ENCODE measurements around the gene PIP4K2A.
"Not testable (repeated sequence)": the region's sequence is repeated elsewhere in the genome, so short reads cannot be mapped to it uniquely, and the experiment has no call there.

The PIP4K2A gene

DNA sequence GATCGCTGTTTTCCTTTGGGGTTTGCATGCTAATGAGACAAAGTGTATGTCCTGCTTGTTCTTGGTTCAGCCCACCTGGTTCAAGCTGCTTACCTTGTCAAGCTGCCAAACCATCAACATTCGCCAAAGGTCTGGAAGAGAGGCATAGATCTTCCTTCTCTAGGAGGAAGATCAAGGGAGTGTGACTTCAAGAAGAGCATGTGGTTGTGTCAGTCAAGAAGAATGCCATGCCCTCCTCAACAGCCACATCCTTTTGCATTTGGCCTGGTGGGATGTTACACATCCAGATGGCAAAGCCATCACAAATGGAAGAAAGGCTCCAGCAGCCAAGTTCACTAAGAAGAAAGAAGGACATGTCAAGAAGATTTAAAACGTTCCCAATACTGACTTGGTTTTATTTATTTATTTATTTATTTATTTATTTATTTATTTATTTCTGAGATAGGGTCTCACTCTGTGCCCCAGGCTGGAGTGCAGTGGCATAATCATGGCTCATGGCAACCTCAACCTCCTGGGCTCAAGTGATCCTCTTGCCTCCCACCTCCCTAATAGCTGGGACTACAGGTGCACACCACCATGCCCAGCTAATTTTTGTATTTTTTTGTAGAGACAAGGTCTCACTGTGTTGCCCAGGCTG is 5.1 kb upstream of the PIP4K2A start:
- no peak for DNase-seq (ENCODE audit: low read depth, low spot score)

DNA sequence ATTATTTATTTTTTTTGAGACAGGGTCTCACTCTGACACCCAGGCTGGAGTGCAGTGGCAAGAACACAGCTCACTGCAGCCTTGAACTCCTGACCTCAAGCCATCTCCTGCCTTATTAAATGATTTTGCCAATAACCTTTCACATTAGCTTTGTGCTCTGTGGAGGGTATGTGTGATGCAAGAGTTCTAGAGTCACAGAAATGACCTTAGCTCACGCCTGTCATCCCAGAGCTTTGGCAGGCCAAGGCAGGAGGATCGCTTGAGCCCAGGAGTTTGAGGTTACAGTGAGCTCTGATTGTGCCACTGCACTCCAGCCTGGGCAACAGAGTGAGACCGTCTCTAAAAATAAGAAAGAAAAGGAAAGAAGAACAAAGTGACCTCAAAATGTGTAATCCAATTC is 4.3 kb upstream of the PIP4K2A start:
- not testable (repeated sequence) for DNase-seq (ENCODE audit: low read depth, low spot score)

DNA sequence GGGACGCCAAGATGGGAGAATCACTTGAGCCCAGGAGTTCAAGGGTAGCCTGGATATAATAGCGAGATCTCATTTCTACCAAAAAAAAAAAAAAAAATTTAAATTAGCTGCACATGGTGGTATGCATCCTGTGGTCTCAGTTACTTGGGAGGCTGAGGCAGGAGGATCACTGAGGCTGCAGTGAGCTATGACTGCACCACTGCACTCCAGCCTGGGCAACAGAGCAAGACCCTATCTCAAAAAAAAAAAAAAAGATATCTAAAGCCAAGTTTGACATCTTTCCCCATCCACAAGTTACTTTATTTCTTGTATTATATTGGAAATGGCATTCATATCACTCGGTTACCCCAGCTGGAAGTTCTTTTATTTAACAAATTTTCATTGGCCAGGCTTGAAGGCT is 3.4 kb upstream of the PIP4K2A start:
- no peak for DNase-seq (ENCODE audit: low read depth, low spot score)

DNA sequence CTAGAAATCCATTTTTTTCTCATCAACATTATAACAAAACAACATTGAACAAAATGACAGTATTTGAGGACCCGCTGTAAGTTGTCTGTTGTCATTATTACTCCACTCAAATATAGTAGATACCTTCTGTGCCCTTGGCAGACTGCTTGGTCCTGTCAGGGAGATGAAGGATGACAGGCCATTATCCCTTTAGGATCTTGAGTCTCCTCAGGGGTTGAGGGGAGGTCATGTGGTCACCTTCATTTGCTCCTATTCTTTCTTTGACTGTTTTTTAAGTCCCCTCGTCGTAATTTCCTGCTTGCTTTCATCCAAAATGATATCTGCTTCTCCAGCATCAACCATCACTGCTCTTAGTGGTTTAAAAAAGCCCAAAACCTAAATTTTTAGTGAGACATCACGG is 2.6 kb upstream of the PIP4K2A start:
- DNase-seq (ENCODE audit: low read depth, low spot score): no peak

DNA sequence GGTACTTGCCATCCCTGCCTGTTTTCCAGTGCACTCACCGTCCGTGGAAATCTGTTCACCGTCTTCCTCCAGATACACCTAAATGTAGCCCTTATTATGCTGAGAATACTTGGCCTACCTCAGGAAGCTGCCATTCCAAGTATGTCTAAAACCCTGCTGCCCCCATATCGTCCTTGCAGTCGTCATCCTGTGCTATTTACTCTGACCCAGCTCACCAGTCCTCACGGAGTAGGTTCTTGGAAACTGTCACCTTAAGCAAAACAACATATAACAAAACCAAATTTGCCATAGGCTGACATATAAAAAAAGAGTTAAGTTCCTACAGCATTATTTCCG is 880 bp upstream of the PIP4K2A start:
- no peak for DNase-seq (ENCODE audit: low read depth, low spot score)

- no peak for DNase-seq (ENCODE audit: low read depth, low spot score)
Observed at GRCh38 chr10:22713853-22714478, 412 bp downstream of the PIP4K2A start.

DNA sequence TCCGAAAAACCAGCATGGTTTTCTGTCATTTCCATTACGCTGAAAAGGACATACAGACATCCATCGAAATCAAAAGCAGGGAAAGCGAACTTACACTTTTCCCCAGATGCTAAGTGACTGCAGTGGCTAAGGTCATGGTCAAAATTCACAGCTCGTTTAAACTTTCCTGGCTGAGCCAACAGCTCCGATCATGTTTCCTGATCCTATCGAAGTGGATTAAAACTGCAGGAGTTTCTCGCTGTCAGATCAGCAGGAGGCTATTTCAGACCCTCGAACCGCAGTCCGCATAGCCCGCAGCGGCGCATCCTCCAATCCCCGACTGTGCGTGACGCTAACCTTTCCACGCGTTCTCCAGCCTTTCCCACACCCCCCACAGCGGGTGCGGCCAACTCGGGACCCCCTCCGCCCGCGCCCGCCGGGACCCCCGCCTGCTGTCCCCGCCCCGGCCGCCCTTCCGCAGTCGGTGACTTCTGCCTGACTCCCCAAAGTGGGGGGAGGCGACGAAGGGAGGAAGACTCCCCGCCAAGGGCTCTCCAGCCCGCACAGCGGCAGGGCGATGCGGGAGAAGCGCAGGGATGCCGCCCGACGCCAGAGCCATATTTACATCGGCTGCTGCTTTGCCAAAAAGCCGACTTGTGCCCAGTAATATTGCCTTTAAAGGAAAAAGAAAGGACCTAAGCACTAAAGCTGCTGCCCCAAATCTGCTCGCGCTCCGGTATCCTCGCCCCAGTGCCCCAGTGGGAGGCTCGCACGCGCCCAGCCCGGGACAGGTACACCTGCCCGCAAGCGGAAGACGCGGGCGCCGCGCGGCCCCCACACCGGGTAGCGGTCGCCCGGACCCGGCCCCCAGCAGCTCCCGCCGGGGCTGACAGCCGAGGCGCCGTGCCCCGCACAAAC is 1.2 kb downstream of the PIP4K2A start:
- DNase-seq (ENCODE audit: low read depth, low spot score): no peak

DNA sequence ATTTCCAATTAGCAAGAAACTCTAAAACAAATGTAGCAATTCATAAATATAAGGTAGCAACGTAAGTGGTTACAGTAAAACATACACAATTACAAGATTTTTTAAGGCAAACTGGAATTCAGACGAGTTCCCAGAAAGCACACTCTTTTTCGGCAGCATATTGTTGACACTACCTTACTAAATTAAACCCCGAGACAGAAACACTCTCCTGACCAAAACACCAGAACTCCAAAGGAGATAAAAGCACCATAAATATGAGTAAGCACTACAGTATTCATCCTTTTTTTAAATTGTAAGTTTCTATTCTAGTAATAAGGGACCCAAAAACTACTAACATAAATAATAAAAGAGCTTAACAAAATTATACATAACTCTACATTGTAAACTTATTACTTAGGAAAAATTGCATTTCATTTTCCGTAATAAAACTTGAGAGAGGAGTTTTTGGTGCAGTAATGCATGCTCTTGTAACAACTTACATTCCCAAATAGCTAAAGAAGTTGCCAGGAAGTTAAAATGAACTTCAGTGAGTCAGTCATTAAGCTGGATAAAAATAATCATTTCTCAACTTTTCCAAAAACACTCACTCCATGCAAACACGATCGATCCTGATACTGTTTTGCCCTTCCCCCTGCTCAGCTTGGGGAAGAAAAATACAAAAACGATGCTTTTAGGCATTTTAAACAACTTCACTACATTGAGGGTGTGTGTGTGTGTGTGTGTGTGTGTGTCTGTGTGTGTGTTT is 2.0 kb downstream of the PIP4K2A start:
- no peak for DNase-seq (ENCODE audit: low read depth, low spot score)

DNA sequence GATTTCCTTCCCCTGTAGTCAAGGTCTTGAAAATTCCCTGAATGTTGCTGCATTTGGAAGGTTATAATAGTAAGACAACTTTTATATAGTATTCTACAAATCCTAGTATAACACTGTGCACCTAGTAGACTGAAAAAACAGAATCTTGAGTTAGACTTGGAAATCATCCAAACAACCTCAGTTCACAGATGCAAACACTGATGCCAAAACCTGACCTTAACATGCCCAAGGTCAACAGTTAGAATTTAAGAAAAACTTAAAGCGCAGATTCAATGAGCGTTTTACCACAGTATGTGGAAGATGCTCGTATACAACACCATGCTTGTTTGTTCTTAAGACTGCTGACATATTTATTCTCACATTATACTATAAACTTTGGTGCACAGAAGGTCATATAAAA is 3.0 kb downstream of the PIP4K2A start:
- DNase-seq (ENCODE audit: low read depth, low spot score): no peak

GRCh38 chr10:22710139-22710745 is 4.1 kb downstream of the PIP4K2A start:
- DNase-seq (ENCODE audit: low read depth, low spot score): no peak

GRCh38 chr10:22708772-22709171 is 5.6 kb downstream of the PIP4K2A start:
- no peak for DNase-seq (ENCODE audit: low read depth, low spot score)

DNA sequence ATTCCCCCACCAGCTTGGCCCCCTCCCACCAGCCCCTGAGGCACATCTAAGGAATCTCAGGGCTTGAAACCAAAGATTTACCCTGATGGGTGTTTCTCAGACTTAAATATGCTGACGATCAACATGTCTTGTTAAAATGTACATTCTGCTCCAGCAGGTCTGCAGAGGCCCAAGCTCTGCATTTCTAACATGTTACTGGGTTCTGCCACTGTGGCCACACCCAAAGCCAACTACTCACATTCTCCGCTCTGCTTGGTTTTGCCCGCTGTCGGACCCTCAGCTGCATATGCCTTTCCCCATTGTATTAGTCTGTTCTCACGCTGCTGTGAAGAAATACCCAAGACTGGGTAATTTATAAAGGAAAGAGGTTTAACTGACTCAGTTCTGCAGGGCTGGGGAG is 8.9 kb downstream of the PIP4K2A start:
- no peak for DNase-seq (ENCODE audit: low read depth, low spot score)

- no peak for DNase-seq (ENCODE audit: low read depth, low spot score)
Observed at GRCh38 chr10:22704942-22705341, 9.4 kb downstream of the PIP4K2A start.

DNA sequence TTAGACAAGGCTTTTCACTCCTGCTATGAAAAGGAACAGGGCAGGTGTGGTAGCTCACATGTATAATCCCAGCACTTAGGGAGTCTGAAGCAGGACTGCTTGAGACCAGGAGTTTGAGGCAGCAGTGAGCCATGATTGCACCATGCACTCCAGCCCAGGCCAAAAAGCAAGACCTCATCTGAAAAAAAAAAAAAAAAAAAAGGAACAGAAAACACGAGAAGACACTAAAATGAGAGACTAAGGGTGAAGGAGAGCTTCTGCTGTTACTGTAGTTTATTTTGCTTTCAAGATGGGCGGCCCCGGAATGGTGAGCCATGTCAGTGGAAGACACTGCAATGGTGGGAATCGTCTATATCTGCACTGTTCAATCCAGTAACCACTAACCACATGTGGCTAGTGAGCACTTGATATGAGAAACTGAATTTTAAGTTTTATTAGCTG is 9.9 kb downstream of the PIP4K2A start:
- no peak for DNase-seq (ENCODE audit: low read depth, low spot score)

DNA sequence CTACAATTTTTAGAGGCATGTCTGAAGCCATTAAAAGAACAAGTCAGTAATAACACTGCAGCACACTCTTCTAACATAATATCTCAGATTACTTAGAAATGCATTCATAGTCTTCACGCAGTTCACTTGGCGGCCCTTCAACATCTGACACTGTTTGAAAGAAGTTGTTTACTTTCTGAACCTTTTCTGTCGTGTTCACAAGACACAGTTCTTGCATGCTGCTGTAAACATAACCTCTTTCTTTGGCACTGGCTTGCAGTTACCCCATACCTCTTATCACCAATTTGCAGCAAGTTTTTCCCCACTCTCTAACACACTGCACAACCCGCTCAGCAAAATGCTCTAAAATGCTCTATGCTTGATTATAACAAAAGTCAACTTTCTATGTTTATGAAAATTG is 12.0 kb downstream of the PIP4K2A start:
- DNase-seq (ENCODE audit: low read depth, low spot score): no peak

- DNase-seq (ENCODE audit: low read depth, low spot score): no peak
Observed at GRCh38 chr10:22701132-22701826, 13.1 kb downstream of the PIP4K2A start.

- no peak for DNase-seq (ENCODE audit: low read depth, low spot score)
Observed at GRCh38 chr10:22700489-22700888, 13.9 kb downstream of the PIP4K2A start.

- DNase-seq (ENCODE audit: low read depth, low spot score): no peak
Observed at GRCh38 chr10:22699976-22700375, 14.4 kb downstream of the PIP4K2A start.

GRCh38 chr10:22698941-22699440 is 15.4 kb downstream of the PIP4K2A start:
- no peak for DNase-seq (ENCODE audit: low read depth, low spot score)

GRCh38 chr10:22697800-22698199 is 16.6 kb downstream of the PIP4K2A start:
- DNase-seq (ENCODE audit: low read depth, low spot score): no peak

- no peak for DNase-seq (ENCODE audit: low read depth, low spot score)
Observed at GRCh38 chr10:22697101-22697500, 17.3 kb downstream of the PIP4K2A start.
